Liver (tissue), 3 donors: Measurements from ENCODE around the gene IREB2.

Source experiments
- GABPA ChIP-seq, 2 donors: IDR thresholded peaks in 1 of 2; conservative IDR thresholded peaks in 1 of 2; 2 replicates each; pipeline ENCODE4 v1.6.1; 2016; ENCODE audit warnings: antibody characterized with exemption in 2 of 2, mild to moderate bottlenecking in 1 of 2, moderate library complexity in 1 of 2
- HNF4G ChIP-seq: IDR thresholded peaks from 2 replicates; pipeline ENCODE4 v1.6.1; 2016; ENCODE audit warnings: antibody characterized with exemption
- RAD21 ChIP-seq, 2 donors: IDR thresholded peaks; 2 replicates each; pipeline ENCODE4 v1.6.1; 2016; ENCODE audit warnings: antibody characterized with exemption in 2 of 2, mild to moderate bottlenecking in 2 of 2
- SP1 ChIP-seq: IDR thresholded peaks from 2 replicates; pipeline ENCODE4 v1.6.1; 2018; ENCODE audit warnings: antibody characterized with exemption, mild to moderate bottlenecking
- YY1 ChIP-seq: IDR thresholded peaks from 2 replicates; pipeline ENCODE4 v1.6.1; 2016; ENCODE audit warnings: antibody characterized with exemption, mild to moderate bottlenecking
- TF ChIP-seq, protein P1 (sequence below): fragments of 150-350 bp; IDR thresholded peaks from 2 replicates; pipeline ENCODE4 v1.5.1; 2017; ENCODE audit warnings: improper control_type of control experiment, low read depth, low read length; ENCODE audit not compliant: missing input control
- TF ChIP-seq, protein P2 (sequence below): IDR thresholded peaks from 2 replicates; pipeline ENCODE4 v1.6.1; 2016; ENCODE audit warnings: antibody characterized with exemption, mild to moderate bottlenecking
- TF ChIP-seq, protein P3 (sequence below): IDR thresholded peaks from 2 replicates; pipeline ENCODE4 v1.6.1; 2016; ENCODE audit warnings: antibody characterized with exemption
- TF ChIP-seq, protein P4 (sequence below): IDR thresholded peaks from 2 replicates; pipeline ENCODE4 v1.6.1; 2016; ENCODE audit warnings: antibody characterized with exemption
- donor health status: healthy.
- donor health status: healthy.

DNA sequence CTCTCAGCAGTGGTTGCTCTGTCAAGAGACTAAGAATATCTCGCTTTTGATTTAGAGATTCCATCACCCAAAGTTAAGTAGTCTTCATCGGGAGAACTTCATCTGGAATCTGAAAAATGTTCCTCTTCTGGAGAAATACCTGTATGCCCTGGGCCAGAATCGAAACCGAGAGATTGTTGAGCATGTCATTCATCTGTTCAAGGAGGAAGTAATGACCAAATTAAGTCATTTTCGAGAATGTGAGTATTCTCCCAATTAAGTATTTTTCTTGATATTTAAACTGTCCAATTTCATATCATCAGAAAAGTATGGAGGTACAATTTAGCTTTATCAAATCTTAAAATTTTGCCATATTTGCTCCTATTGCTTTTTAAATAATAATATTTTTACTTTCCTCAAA, 89.3 kb downstream of the IREB2 start:
- TF ChIP-seq YY1 (no peak), GABPA (IDR thresholded peaks at IDR 0.05 in 1 of 2, conservative IDR thresholded peaks at IDR 0.05 in 1 of 2) (no peak), RAD21 (IDR thresholded peaks at IDR 0.05) (no peak), SP1 (no peak), HNF4G (no peak)
- TF ChIP-seq, protein P1, sequence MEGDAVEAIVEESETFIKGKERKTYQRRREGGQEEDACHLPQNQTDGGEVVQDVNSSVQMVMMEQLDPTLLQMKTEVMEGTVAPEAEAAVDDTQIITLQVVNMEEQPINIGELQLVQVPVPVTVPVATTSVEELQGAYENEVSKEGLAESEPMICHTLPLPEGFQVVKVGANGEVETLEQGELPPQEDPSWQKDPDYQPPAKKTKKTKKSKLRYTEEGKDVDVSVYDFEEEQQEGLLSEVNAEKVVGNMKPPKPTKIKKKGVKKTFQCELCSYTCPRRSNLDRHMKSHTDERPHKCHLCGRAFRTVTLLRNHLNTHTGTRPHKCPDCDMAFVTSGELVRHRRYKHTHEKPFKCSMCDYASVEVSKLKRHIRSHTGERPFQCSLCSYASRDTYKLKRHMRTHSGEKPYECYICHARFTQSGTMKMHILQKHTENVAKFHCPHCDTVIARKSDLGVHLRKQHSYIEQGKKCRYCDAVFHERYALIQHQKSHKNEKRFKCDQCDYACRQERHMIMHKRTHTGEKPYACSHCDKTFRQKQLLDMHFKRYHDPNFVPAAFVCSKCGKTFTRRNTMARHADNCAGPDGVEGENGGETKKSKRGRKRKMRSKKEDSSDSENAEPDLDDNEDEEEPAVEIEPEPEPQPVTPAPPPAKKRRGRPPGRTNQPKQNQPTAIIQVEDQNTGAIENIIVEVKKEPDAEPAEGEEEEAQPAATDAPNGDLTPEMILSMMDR = no peak
- TF ChIP-seq, protein P2, sequence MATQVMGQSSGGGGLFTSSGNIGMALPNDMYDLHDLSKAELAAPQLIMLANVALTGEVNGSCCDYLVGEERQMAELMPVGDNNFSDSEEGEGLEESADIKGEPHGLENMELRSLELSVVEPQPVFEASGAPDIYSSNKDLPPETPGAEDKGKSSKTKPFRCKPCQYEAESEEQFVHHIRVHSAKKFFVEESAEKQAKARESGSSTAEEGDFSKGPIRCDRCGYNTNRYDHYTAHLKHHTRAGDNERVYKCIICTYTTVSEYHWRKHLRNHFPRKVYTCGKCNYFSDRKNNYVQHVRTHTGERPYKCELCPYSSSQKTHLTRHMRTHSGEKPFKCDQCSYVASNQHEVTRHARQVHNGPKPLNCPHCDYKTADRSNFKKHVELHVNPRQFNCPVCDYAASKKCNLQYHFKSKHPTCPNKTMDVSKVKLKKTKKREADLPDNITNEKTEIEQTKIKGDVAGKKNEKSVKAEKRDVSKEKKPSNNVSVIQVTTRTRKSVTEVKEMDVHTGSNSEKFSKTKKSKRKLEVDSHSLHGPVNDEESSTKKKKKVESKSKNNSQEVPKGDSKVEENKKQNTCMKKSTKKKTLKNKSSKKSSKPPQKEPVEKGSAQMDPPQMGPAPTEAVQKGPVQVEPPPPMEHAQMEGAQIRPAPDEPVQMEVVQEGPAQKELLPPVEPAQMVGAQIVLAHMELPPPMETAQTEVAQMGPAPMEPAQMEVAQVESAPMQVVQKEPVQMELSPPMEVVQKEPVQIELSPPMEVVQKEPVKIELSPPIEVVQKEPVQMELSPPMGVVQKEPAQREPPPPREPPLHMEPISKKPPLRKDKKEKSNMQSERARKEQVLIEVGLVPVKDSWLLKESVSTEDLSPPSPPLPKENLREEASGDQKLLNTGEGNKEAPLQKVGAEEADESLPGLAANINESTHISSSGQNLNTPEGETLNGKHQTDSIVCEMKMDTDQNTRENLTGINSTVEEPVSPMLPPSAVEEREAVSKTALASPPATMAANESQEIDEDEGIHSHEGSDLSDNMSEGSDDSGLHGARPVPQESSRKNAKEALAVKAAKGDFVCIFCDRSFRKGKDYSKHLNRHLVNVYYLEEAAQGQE = no peak
- TF ChIP-seq, protein P3, sequence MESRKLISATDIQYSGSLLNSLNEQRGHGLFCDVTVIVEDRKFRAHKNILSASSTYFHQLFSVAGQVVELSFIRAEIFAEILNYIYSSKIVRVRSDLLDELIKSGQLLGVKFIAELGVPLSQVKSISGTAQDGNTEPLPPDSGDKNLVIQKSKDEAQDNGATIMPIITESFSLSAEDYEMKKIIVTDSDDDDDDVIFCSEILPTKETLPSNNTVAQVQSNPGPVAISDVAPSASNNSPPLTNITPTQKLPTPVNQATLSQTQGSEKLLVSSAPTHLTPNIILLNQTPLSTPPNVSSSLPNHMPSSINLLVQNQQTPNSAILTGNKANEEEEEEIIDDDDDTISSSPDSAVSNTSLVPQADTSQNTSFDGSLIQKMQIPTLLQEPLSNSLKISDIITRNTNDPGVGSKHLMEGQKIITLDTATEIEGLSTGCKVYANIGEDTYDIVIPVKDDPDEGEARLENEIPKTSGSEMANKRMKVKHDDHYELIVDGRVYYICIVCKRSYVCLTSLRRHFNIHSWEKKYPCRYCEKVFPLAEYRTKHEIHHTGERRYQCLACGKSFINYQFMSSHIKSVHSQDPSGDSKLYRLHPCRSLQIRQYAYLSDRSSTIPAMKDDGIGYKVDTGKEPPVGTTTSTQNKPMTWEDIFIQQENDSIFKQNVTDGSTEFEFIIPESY = no peak
- TF ChIP-seq, protein P4, sequence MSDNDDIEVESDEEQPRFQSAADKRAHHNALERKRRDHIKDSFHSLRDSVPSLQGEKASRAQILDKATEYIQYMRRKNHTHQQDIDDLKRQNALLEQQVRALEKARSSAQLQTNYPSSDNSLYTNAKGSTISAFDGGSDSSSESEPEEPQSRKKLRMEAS = no peak
